ENCODE results near the gene NTN5. TPM values are rescaled to one million over a fixed set of nuclear protein-coding genes. Genes with fewer than 3 reads are reported as not detected.

NTN5 gene
- total RNA-seq, 2 experiments from 2014 or later = 0.16 to 0.53 TPM

DNA sequence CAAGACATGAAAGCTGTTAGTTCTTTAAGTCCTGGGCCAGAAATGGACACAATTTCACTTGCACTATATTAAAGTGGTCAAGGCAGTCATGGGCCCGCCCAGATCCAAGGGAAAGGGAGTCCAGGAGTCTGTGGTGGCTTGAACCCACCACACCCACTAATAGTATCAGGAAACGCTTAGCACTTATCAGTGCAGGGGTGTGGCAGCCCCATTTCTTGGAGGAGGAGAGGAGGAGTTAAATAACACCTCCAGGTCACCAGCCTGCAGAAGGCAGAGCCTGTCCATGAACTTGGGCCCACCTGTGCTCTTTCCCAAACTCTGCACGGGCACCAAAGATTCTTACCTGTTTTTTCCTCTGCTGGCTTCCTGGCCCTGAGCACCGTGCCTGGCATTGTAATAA is 5.4 kb upstream of the NTN5 start:
- no peak for TF ChIP-seq EZH2phosphoT487 (IDR thresholded peaks at IDR 0.05; ENCODE audit: borderline replicate concordance, low read depth, low read length)
- TF ChIP-seq, protein P1, sequence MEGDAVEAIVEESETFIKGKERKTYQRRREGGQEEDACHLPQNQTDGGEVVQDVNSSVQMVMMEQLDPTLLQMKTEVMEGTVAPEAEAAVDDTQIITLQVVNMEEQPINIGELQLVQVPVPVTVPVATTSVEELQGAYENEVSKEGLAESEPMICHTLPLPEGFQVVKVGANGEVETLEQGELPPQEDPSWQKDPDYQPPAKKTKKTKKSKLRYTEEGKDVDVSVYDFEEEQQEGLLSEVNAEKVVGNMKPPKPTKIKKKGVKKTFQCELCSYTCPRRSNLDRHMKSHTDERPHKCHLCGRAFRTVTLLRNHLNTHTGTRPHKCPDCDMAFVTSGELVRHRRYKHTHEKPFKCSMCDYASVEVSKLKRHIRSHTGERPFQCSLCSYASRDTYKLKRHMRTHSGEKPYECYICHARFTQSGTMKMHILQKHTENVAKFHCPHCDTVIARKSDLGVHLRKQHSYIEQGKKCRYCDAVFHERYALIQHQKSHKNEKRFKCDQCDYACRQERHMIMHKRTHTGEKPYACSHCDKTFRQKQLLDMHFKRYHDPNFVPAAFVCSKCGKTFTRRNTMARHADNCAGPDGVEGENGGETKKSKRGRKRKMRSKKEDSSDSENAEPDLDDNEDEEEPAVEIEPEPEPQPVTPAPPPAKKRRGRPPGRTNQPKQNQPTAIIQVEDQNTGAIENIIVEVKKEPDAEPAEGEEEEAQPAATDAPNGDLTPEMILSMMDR (conservative IDR thresholded peaks at IDR 0.05; ENCODE audit: low read length) = no peak
- Histone ChIP-seq H4K20me1 (ENCODE audit: insufficient read depth, low read length) (no peaks in the 10 kb centered on the region), H2AFZ (ENCODE audit: low read length) (no peak overlapping the region), H3K9me3 (ENCODE audit: low read length) (no peaks in the 10 kb centered on the region), H3K4me2 (ENCODE audit: low read length) (no peak overlapping the region), H3K36me3 (ENCODE audit: insufficient read depth, low read length) (no peaks in the 10 kb centered on the region), H3K4me1 (ENCODE audit: insufficient read depth, low read length, poor library complexity, severe bottlenecking) (peaks cover 2% of the 10 kb centered on the region), H3K9me2 (ENCODE audit: insufficient read depth, low read length) (no peaks in the 10 kb centered on the region), H3K79me2 (ENCODE audit: insufficient read depth, low read depth, low read length) (no peaks in the 10 kb centered on the region), H3K4me3 (ENCODE audit: low read depth, low read length, poor library complexity, severe bottlenecking) (no peak overlapping the region), H3K27ac (ENCODE audit: low read depth, low read length, poor library complexity, severe bottlenecking) (no peak overlapping the region)
- no peak for DNase-seq (ENCODE audit: low spot score)
- BruUV-seq (replicated peaks) = no TSS peak
- intact Hi-C loops (cut with micrococcal nuclease; ENCODE audit: unreplicated experiment) = no loop called here
- ChIA-PET POLR2A (no interaction called here), CTCF (ENCODE audit: unreplicated experiment) (no interaction called here)

DNA sequence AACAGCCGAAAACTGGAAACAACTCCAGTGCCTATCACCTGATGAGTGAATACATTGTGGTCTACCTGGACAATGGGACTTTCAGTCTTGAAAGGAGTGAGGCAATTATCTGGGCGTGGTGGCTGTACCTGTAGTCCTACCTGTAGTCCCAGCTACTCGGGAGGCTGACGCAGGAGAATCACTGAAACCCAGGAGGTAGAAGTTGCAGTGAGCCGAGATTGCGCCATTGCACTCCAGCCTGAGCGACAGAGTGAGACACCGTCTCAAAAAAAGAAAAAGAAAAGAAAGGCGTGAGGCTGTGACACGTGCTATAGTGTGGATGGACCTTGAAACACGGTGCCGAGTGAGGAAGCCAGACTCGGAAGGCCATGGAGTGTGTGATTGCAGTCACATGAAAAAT is 4.1 kb upstream of the NTN5 start:
- H3K4me1 ChIP-seq (ENCODE audit: insufficient read depth, low read length, poor library complexity, severe bottlenecking) = peaks cover 2% of the 10 kb centered on the region
- no peaks in the 10 kb centered on the region for H3K9me3 ChIP-seq (ENCODE audit: low read length)
- H2AFZ ChIP-seq (ENCODE audit: low read length) = no peak overlapping the region
- no peaks in the 10 kb centered on the region for H3K36me3 ChIP-seq (ENCODE audit: insufficient read depth, low read length)
- CTCF ChIA-PET (ENCODE audit: unreplicated experiment) = no interaction called here
- intact Hi-C loops (cut with micrococcal nuclease; ENCODE audit: unreplicated experiment) = no loop called here
- H3K4me2 ChIP-seq (ENCODE audit: low read length) = no peak overlapping the region
- BruUV-seq (replicated peaks) = no TSS peak
- no peak overlapping the region for H3K27ac ChIP-seq (ENCODE audit: low read depth, low read length, poor library complexity, severe bottlenecking)
- H4K20me1 ChIP-seq (ENCODE audit: insufficient read depth, low read length) = no peaks in the 10 kb centered on the region
- no peak for DNase-seq (ENCODE audit: low spot score)
- POLR2A ChIA-PET = no interaction called here
- no peaks in the 10 kb centered on the region for H3K9me2 ChIP-seq (ENCODE audit: insufficient read depth, low read length)
- H3K79me2 ChIP-seq (ENCODE audit: insufficient read depth, low read depth, low read length) = no peaks in the 10 kb centered on the region
- TF ChIP-seq, protein P1 (conservative IDR thresholded peaks at IDR 0.05; ENCODE audit: low read length) = no peak
- no peak for TF ChIP-seq EZH2phosphoT487 (IDR thresholded peaks at IDR 0.05; ENCODE audit: borderline replicate concordance, low read depth, low read length)
- no peak overlapping the region for H3K4me3 ChIP-seq (ENCODE audit: low read depth, low read length, poor library complexity, severe bottlenecking)

DNA sequence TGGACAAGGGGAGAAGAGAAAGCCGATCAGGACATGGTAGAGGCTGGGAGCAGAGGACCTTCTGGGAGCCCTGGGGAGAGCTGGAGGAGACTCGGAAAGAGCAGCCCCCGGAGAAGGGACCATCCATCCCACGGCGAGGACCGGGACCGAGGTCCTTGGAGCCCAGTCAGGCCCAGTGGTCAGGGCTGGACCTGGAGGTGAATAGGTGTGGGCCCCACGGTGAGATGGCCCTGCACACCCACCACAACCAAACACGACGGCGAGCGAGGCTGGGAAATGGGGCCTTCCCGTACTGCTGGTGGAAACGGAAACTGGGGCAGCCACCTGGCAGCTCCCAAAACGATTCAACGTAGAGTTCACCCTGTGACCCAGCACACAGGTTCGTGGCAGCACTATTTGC is 3.7 kb upstream of the NTN5 start:
- Histone ChIP-seq H3K4me2 (ENCODE audit: low read length) (no peak overlapping the region), H2AFZ (ENCODE audit: low read length) (no peak overlapping the region), H4K20me1 (ENCODE audit: insufficient read depth, low read length) (no peaks in the 10 kb centered on the region), H3K4me1 (ENCODE audit: insufficient read depth, low read length, poor library complexity, severe bottlenecking) (peaks cover 2% of the 10 kb centered on the region), H3K79me2 (ENCODE audit: insufficient read depth, low read depth, low read length) (no peaks in the 10 kb centered on the region), H3K27ac (ENCODE audit: low read depth, low read length, poor library complexity, severe bottlenecking) (no peak overlapping the region), H3K9me3 (ENCODE audit: low read length) (no peaks in the 10 kb centered on the region), H3K9me2 (ENCODE audit: insufficient read depth, low read length) (no peaks in the 10 kb centered on the region), H3K4me3 (ENCODE audit: low read depth, low read length, poor library complexity, severe bottlenecking) (no peak overlapping the region), H3K36me3 (ENCODE audit: insufficient read depth, low read length) (no peaks in the 10 kb centered on the region)
- DNase-seq (ENCODE audit: low spot score) = no peak
- TF ChIP-seq, protein P1 (conservative IDR thresholded peaks at IDR 0.05; ENCODE audit: low read length) = no peak
- no peak for TF ChIP-seq EZH2phosphoT487 (IDR thresholded peaks at IDR 0.05; ENCODE audit: borderline replicate concordance, low read depth, low read length)
- POLR2A ChIA-PET = no interaction called here
- CTCF ChIA-PET (ENCODE audit: unreplicated experiment) = no interaction called here
- intact Hi-C loops (cut with micrococcal nuclease; ENCODE audit: unreplicated experiment) = no loop called here
- BruUV-seq (replicated peaks) = no TSS peak
